Bronchial epithelial cell (primary cell): ENCODE data around the gene ASB7. TPM values are rescaled to one million over a fixed set of nuclear protein-coding genes. Genes with fewer than 3 reads are reported as not detected.

Experiments used
- DNase-seq: peaks from one replicate; pipeline ENCODE4 v3.0.0-alpha.2; 2010; ENCODE audit warnings: low read depth
- FAIRE-seq: peaks from 2 replicates; lab custom pipeline; 2011; peaks lifted over from hg19 to GRCh38; lab: Jason Lieb, UNC
- H3K27me3 ChIP-seq: 2 replicates; pipeline ENCODE4 v1.5.1; 2011; ENCODE audit warnings: low read length; ENCODE audit not compliant: control insufficient read depth, insufficient read depth
- H3K36me3 ChIP-seq: 2 replicates; pipeline ENCODE4 v1.5.1; 2011; ENCODE audit warnings: low read length; ENCODE audit not compliant: control insufficient read depth, insufficient read depth
- H3K4me3 ChIP-seq: 2 replicates; pipeline ENCODE4 v1.5.1; 2011; ENCODE audit warnings: mild to moderate bottlenecking, low read depth, low read length, control low read depth
- CTCF ChIP-seq: IDR thresholded peaks from 2 replicates; pipeline ENCODE4 v1.5.1; 2011; ENCODE audit warnings: mild to moderate bottlenecking, moderate library complexity, low read length, control low read depth, inconsistent platforms; ENCODE audit not compliant: insufficient read depth, severe bottlenecking
- total RNA-seq: library from RNA; depleted of rRNA; stranded (reverse); fragments of >200 nt; gene quantifications from 2 replicates; pipeline ENCODE4 v1.2.1, GENCODE V29; 2014

ASB7 gene
- total RNA-seq, 1 donor from 2014 or later = 12.6 TPM

GRCh38 chr15:100591835-100592234 is 10.6 kb upstream of the ASB7 start:
- H3K4me3 ChIP-seq = no peak overlapping the region
- FAIRE-seq (no peak), DNase-seq (no peak)
- no peak for TF ChIP-seq CTCF
- H3K36me3 ChIP-seq = no peaks in the 10 kb centered on the region
- H3K27me3 ChIP-seq = no peaks in the 10 kb centered on the region

GRCh38 chr15:100592898-100593297 is 9.5 kb upstream of the ASB7 start:
- TF ChIP-seq CTCF = no peak
- FAIRE-seq (no peak), DNase-seq (no peak)
- no peak overlapping the region for H3K4me3 ChIP-seq
- no peaks in the 10 kb centered on the region for H3K36me3 ChIP-seq
- H3K27me3 ChIP-seq = no peaks in the 10 kb centered on the region

- Histone ChIP-seq H3K4me3 (no peak overlapping the region), H3K27me3 (no peaks in the 10 kb centered on the region), H3K36me3 (no peaks in the 10 kb centered on the region)
- DNase-seq (no peak), FAIRE-seq (no peak)
- TF ChIP-seq CTCF = no peak
Observed at GRCh38 chr15:100593431-100593830, 9.0 kb upstream of the ASB7 start.

- Histone ChIP-seq H3K27me3 (no peaks in the 10 kb centered on the region), H3K4me3 (no peak overlapping the region), H3K36me3 (peaks cover 2% of the 10 kb centered on the region)
- FAIRE-seq (no peak), DNase-seq (no peak)
- TF ChIP-seq CTCF = no peak
Observed at GRCh38 chr15:100595964-100596363, 6.4 kb upstream of the ASB7 start.

- H3K4me3 ChIP-seq = no peak overlapping the region
- no peak for TF ChIP-seq CTCF
- H3K27me3 ChIP-seq = no peaks in the 10 kb centered on the region
- DNase-seq (peak; percentile 83), FAIRE-seq (no peak)
- H3K36me3 ChIP-seq = peaks cover 2% of the 10 kb centered on the region
Observed at GRCh38 chr15:100596792-100597191, 5.6 kb upstream of the ASB7 start.

GRCh38 chr15:100597862-100598261 is 4.5 kb upstream of the ASB7 start:
- Histone ChIP-seq H3K36me3 (peaks cover 2% of the 10 kb centered on the region), H3K4me3 (no peak overlapping the region), H3K27me3 (no peaks in the 10 kb centered on the region)
- no peak for TF ChIP-seq CTCF
- DNase-seq = no peak
- no peak for FAIRE-seq
